ENCODE results near the gene SLITRK1. TPM values are rescaled to one million over a fixed set of nuclear protein-coding genes. Genes with fewer than 3 reads are reported as not detected.

Gene SLITRK1, protein sequence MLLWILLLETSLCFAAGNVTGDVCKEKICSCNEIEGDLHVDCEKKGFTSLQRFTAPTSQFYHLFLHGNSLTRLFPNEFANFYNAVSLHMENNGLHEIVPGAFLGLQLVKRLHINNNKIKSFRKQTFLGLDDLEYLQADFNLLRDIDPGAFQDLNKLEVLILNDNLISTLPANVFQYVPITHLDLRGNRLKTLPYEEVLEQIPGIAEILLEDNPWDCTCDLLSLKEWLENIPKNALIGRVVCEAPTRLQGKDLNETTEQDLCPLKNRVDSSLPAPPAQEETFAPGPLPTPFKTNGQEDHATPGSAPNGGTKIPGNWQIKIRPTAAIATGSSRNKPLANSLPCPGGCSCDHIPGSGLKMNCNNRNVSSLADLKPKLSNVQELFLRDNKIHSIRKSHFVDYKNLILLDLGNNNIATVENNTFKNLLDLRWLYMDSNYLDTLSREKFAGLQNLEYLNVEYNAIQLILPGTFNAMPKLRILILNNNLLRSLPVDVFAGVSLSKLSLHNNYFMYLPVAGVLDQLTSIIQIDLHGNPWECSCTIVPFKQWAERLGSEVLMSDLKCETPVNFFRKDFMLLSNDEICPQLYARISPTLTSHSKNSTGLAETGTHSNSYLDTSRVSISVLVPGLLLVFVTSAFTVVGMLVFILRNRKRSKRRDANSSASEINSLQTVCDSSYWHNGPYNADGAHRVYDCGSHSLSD
- total RNA-seq (not detected), polyA plus RNA-seq (not detected)

DNA sequence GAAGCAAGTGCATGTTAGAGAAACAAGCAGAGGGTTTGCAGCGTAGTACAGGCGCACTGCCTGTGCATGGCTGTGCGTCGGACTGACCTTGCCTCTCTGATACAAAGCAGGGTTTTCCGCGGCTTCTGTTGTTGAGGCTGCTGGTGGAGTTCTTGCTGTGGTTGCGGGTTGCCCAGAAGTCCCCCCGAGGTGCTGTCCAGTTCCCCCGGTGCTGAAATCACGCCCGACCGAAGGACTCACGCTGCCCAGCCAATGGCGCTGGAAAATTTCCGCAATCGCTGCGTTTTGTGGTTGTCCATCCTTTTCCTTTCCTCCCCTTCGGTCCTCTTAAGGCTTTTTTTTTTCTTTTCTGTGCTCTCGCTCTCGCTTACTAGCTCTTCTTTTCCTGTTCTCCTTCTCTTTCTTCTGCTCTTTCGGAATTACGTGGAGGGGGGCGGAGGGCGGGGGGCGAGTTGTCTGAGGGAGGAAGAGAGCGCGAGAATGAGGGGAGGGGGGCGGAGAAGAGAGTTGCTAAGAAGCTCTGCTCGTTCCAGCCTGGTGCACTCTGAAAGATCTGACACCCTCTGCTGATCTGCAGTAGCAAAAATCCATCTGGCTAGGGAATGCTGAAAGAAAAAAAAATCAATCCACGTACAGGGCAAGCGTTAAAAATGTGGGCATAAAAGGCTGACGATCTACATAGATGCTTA, at the start of gene SLITRK1:
SLITRK1 (minus strand) TSS at position 558 of the 689 bp plus-strand sequence. CDS start 967 bp downstream, outside the sequence.
- H3K4me1 Mint-ChIP-seq = peaks cover 10 to 36% (median 31%) of the 10 kb centered on the region in 3 donors
- Histone ChIP-seq H3K4me1 (ENCODE audit: insufficient read depth, low read length) (no peaks in the 10 kb centered on the region), H3K9me3 (ENCODE audit: low read length) (no peaks in the 10 kb centered on the region), H3K27ac (ENCODE audit: low read depth, low read length) (no peak within 1 kb of the TSS), H3K36me3 (ENCODE audit: insufficient read depth, low read length) (no peaks in the 10 kb centered on the region), H3K4me3 (ENCODE audit: low read length) (no peak within 1 kb of the TSS), H3K27me3 (ENCODE audit: insufficient read depth, low read length, poor library complexity, severe bottlenecking) (peaks cover 14% of the 10 kb centered on the region)
- ChIA-PET CTCF (no interaction called here), POLR2A (no interaction called here)
- no peak within 1 kb of the TSS for H3K27ac Mint-ChIP-seq
- DNase-seq = peak in 2 of 5 donors; percentile 2 to 42
- H3K4me3 Mint-ChIP-seq = peak within 1 kb of the TSS in 3 of 7 donors; percentile 20 to 37 (median 25)
- peaks cover 0 to 8% (median 4%) of the 10 kb centered on the region in 5 donors for H3K9me3 Mint-ChIP-seq
- peaks cover 48 to 63% of the 10 kb centered on the region in 2 donors for H3K27me3 Mint-ChIP-seq
- H3K36me3 Mint-ChIP-seq = no peaks in the 10 kb centered on the region

DNA sequence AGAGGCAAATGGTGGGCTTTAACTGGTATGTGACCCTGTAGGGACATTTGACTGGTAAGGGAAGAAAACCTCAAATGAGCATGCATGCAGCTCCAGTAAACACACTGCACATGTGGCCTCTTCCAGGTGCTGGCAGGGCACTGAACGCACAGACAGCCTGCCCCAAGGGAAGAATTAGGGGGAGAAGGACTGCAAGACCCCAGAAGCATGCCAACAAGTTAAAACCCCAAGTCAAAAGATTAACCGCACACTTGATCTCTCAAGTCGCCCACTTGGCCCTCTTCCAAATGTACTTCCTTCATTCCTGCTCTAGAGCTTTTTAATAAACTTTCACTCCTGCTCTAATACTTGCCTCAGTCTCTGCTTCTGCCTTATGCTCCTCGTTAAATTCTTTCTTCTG, 46.9 kb upstream of the SLITRK1 start:
- no peak for DNase-seq
- H3K4me1 ChIP-seq (ENCODE audit: insufficient read depth, low read length) = no peaks in the 10 kb centered on the region
- POLR2A ChIA-PET = no interaction called here
- Mint-ChIP-seq H3K27ac (peak overlapping the region in 1 of 8 donors; percentile 39), H3K9me3 (no peaks in the 10 kb centered on the region), H3K4me1 (no peaks in the 10 kb centered on the region), H3K27me3 (peaks cover 0 to 6% of the 10 kb centered on the region in 2 donors), H3K36me3 (no peaks in the 10 kb centered on the region), H3K4me3 (no peak overlapping the region)
- CTCF ChIA-PET = no interaction called here
- no peak overlapping the region for H3K27ac ChIP-seq (ENCODE audit: low read depth, low read length)
- H3K4me3 ChIP-seq (ENCODE audit: low read length) = no peak overlapping the region
- no peaks in the 10 kb centered on the region for H3K36me3 ChIP-seq (ENCODE audit: insufficient read depth, low read length)
- H3K27me3 ChIP-seq (ENCODE audit: insufficient read depth, low read length, poor library complexity, severe bottlenecking) = no peaks in the 10 kb centered on the region
- H3K9me3 ChIP-seq (ENCODE audit: low read length) = no peaks in the 10 kb centered on the region

- ChIA-PET POLR2A (no interaction called here), CTCF (no interaction called here)
- no peak for DNase-seq
- Histone ChIP-seq H3K4me1 (ENCODE audit: insufficient read depth, low read length) (no peaks in the 10 kb centered on the region), H3K27ac (ENCODE audit: low read depth, low read length) (no peak overlapping the region), H3K4me3 (ENCODE audit: low read length) (no peak overlapping the region), H3K36me3 (ENCODE audit: insufficient read depth, low read length) (no peaks in the 10 kb centered on the region), H3K27me3 (ENCODE audit: insufficient read depth, low read length, poor library complexity, severe bottlenecking) (no peaks in the 10 kb centered on the region), H3K9me3 (ENCODE audit: low read length) (no peaks in the 10 kb centered on the region)
- Mint-ChIP-seq H3K27ac (no peak overlapping the region), H3K27me3 (peaks cover 3 to 4% of the 10 kb centered on the region in 2 donors), H3K4me1 (no peaks in the 10 kb centered on the region), H3K4me3 (no peak overlapping the region), H3K36me3 (no peaks in the 10 kb centered on the region), H3K9me3 (no peaks in the 10 kb centered on the region)
These were observed 37.5 kb upstream of the SLITRK1 start for GRCh38 chr13:83919775-83920174.

DNA sequence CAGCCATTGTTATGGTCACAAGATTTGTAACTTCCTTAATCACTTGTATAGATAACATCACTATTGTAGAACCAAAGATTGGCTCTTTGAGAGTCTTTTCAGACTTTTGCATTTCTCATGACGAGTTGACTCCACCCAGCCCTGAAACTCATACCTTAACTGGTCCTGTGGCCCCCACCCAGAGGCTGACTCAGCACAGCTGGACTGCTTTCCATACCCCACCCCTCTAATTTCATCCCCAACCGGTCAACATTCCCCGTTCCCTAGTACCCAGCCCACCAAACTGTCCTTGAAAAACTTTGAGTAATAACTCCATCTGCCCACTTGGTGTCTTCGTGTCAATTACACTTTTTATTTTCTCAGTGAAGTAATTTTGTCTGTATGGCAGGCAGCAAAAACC, 32.1 kb upstream of the SLITRK1 start:
- Mint-ChIP-seq H3K27me3 (peaks cover under 1% of the 10 kb centered on the region in 2 donors), H3K27ac (no peak overlapping the region), H3K9me3 (no peaks in the 10 kb centered on the region), H3K4me3 (no peak overlapping the region), H3K4me1 (no peaks in the 10 kb centered on the region), H3K36me3 (no peaks in the 10 kb centered on the region)
- POLR2A ChIA-PET = no interaction called here
- Histone ChIP-seq H3K4me1 (ENCODE audit: insufficient read depth, low read length) (no peaks in the 10 kb centered on the region), H3K27ac (ENCODE audit: low read depth, low read length) (no peak overlapping the region), H3K36me3 (ENCODE audit: insufficient read depth, low read length) (no peaks in the 10 kb centered on the region), H3K4me3 (ENCODE audit: low read length) (no peak overlapping the region), H3K27me3 (ENCODE audit: insufficient read depth, low read length, poor library complexity, severe bottlenecking) (no peaks in the 10 kb centered on the region), H3K9me3 (ENCODE audit: low read length) (no peaks in the 10 kb centered on the region)
- CTCF ChIA-PET = no interaction called here
- no peak for DNase-seq

- H3K4me1 ChIP-seq (ENCODE audit: insufficient read depth, low read length) = no peaks in the 10 kb centered on the region
- H3K36me3 ChIP-seq (ENCODE audit: insufficient read depth, low read length) = no peaks in the 10 kb centered on the region
- no peaks in the 10 kb centered on the region for H3K9me3 ChIP-seq (ENCODE audit: low read length)
- Mint-ChIP-seq H3K36me3 (no peaks in the 10 kb centered on the region), H3K27ac (no peak overlapping the region), H3K4me1 (no peaks in the 10 kb centered on the region), H3K9me3 (no peaks in the 10 kb centered on the region), H3K27me3 (peaks cover 0 to 1% of the 10 kb centered on the region in 2 donors), H3K4me3 (no peak overlapping the region)
- no peaks in the 10 kb centered on the region for H3K27me3 ChIP-seq (ENCODE audit: insufficient read depth, low read length, poor library complexity, severe bottlenecking)
- no peak overlapping the region for H3K27ac ChIP-seq (ENCODE audit: low read depth, low read length)
- H3K4me3 ChIP-seq (ENCODE audit: low read length) = no peak overlapping the region
- POLR2A ChIA-PET = no interaction called here
- CTCF ChIA-PET = no interaction called here
- no peak for DNase-seq
These were observed 25.1 kb upstream of the SLITRK1 start for GRCh38 chr13:83907196-83907989.

DNA sequence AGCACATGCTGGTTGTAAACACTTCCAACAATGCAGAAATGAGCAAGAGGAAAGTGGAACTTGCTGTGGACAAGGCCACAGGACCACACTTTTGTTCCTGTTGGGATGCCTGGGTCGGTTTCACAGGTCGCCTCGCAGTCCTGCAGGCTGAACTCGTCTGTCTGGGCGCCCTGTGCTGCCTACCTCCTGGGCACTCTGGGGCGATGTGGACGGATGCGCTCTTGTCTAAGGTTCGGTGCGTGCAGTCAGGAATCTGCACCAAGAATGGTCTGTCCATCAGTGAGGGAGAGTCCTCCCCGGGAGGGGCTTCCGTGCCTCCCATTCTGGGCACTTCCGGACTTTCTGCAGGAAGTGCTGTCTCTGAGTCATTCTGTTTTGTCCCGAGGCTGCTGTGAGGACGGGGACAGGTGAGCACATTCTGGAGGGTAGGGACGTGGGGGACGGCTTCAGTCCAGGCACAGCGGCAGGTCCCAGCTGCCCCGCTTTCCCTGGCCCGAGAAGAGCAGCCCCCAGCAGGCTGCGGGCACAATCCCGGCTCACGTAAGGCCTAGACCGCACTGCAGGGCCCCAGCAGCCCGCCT, 24.1 kb upstream of the SLITRK1 start:
- Histone ChIP-seq H3K27ac (ENCODE audit: low read depth, low read length) (no peak overlapping the region), H3K4me1 (ENCODE audit: insufficient read depth, low read length) (no peaks in the 10 kb centered on the region), H3K9me3 (ENCODE audit: low read length) (no peaks in the 10 kb centered on the region), H3K4me3 (ENCODE audit: low read length) (no peak overlapping the region), H3K27me3 (ENCODE audit: insufficient read depth, low read length, poor library complexity, severe bottlenecking) (no peaks in the 10 kb centered on the region), H3K36me3 (ENCODE audit: insufficient read depth, low read length) (no peaks in the 10 kb centered on the region)
- DNase-seq = no peak
- no peaks in the 10 kb centered on the region for H3K36me3 Mint-ChIP-seq
- H3K27me3 Mint-ChIP-seq = peaks cover 0 to 1% of the 10 kb centered on the region in 2 donors
- ChIA-PET CTCF (no interaction called here), POLR2A (no interaction called here)
- no peaks in the 10 kb centered on the region for H3K9me3 Mint-ChIP-seq
- H3K4me3 Mint-ChIP-seq = no peak overlapping the region
- no peak overlapping the region for H3K27ac Mint-ChIP-seq
- no peaks in the 10 kb centered on the region for H3K4me1 Mint-ChIP-seq

GRCh38 chr13:83905641-83906040, 23.4 kb upstream of the SLITRK1 start:
- no peaks in the 10 kb centered on the region for H3K36me3 ChIP-seq (ENCODE audit: insufficient read depth, low read length)
- no peaks in the 10 kb centered on the region for H3K27me3 ChIP-seq (ENCODE audit: insufficient read depth, low read length, poor library complexity, severe bottlenecking)
- POLR2A ChIA-PET = no interaction called here
- Mint-ChIP-seq H3K4me3 (no peak overlapping the region), H3K27me3 (peaks cover 0 to 1% of the 10 kb centered on the region in 2 donors), H3K4me1 (no peaks in the 10 kb centered on the region), H3K9me3 (no peaks in the 10 kb centered on the region), H3K27ac (no peak overlapping the region), H3K36me3 (no peaks in the 10 kb centered on the region)
- DNase-seq = no peak
- no peak overlapping the region for H3K27ac ChIP-seq (ENCODE audit: low read depth, low read length)
- CTCF ChIA-PET = no interaction called here
- H3K4me3 ChIP-seq (ENCODE audit: low read length) = no peak overlapping the region
- no peaks in the 10 kb centered on the region for H3K9me3 ChIP-seq (ENCODE audit: low read length)
- no peaks in the 10 kb centered on the region for H3K4me1 ChIP-seq (ENCODE audit: insufficient read depth, low read length)
